K562 (cell line): ENCODE data around the gene PIK3C2B. TPM values are rescaled to one million over a fixed set of nuclear protein-coding genes. Genes with fewer than 3 reads are reported as not detected.
"Not testable (repeated sequence)": the region's sequence is repeated elsewhere in the genome, so short reads cannot be mapped to it uniquely, and the experiment has no call there.

ENCODE experiments used
- ATAC-seq: fragments of 200-7000 bp; cut with Tn5 transposase; 3 replicates; pipeline ENCODE4 v1.9.1; 2020; ENCODE audit warnings: moderate library complexity
- BruUV-seq: library from RNA; stranded (reverse); fragments of 400-500 nt; replicated peaks from 2 replicates; lab custom pipeline; 2021; lab: Mats Ljungman, UMichigan
- CTCF ChIA-PET: fragments of 300-600 bp; formaldehyde crosslinking; extraction: SDS; loops from one replicate; lab custom pipeline; 2021; ENCODE audit warnings: low intra/inter-chr PET ratio; lab: Yijun Ruan, JAX
- POLR2A ChIA-PET: fragments of 300-600, 350-650 bp; sonication (Branson Sonifier 250); formaldehyde crosslinking; extraction: SDS; loops from one replicate; lab custom pipeline; 2021; ENCODE audit warnings: antibody characterized with exemption, inconsistent platforms; lab: Yijun Ruan, JAX
- DNase-seq, 4 experiments: peaks; one replicate each; pipeline versions ENCODE4 v3.0.0 to v3.0.0-alpha.2; 2011 to 2018; ENCODE audit warnings: low spot score in 3 of 4, mixed read lengths in 3 of 4; ENCODE audit errors: extremely low read depth in 1 of 4
- FAIRE-seq: peaks from 2 replicates; lab custom pipeline; 2011; peaks lifted over from hg19 to GRCh38; lab: Jason Lieb, UNC
- H2AFZ ChIP-seq: 2 replicates; pipeline ENCODE4 v1.6.0; 2011; ENCODE audit warnings: low read depth, low read length, control low read depth, inconsistent platforms
- H3K27ac ChIP-seq: fragments of 200-600 bp; 3 replicates; pipeline ENCODE4 v1.8.0; 2011; ENCODE audit warnings: low read depth, mild to moderate bottlenecking, control low read depth, inconsistent platforms, low read length, moderate library complexity, mixed read lengths; ENCODE audit errors: extremely low read depth
- H3K27me3 ChIP-seq, 2 experiments: fragments of 300-600 bp in 1 of 2; 2 replicates in 1 of 2; 3 replicates in 1 of 2; pipeline versions ENCODE4 v1.6.0 to v1.8.0; 2011; ENCODE audit warnings: inconsistent platforms in 2 of 2, low read length in 2 of 2, mild to moderate bottlenecking in 1 of 2, mixed read lengths in 1 of 2, moderate library complexity in 1 of 2; ENCODE audit not compliant: control insufficient read depth in 2 of 2, insufficient read depth in 2 of 2
- H3K36me3 ChIP-seq: fragments of 300-600 bp; 3 replicates; pipeline ENCODE4 v1.8.0; 2011; ENCODE audit warnings: mild to moderate bottlenecking, low read length, inconsistent platforms; ENCODE audit not compliant: control insufficient read depth, insufficient read depth
- H3K4me1 ChIP-seq, 2 experiments: fragments of 200-600 bp in 1 of 2; replicated peaks in 1 of 2; 2 replicates in 1 of 2; 3 replicates in 1 of 2; pipeline versions ENCODE4 v1.5.1 to v1.8.0; 2011; ENCODE audit warnings: inconsistent platforms in 2 of 2, low read length in 2 of 2, mild to moderate bottlenecking in 1 of 2, mixed read lengths in 1 of 2, moderate library complexity in 1 of 2; ENCODE audit not compliant: control insufficient read depth in 2 of 2, insufficient read depth in 2 of 2
- H3K4me2 ChIP-seq: 2 replicates; pipeline ENCODE4 v1.6.1; 2011; ENCODE audit warnings: low read length, control low read depth, inconsistent platforms, mixed read lengths; ENCODE audit not compliant: insufficient read depth
- H3K4me3 ChIP-seq: fragments of 200-600 bp; sonication (generic), shearing (Covaris generic); 2 replicates; pipeline ENCODE4 v1.5.1; 2016; ENCODE audit warnings: control low read depth, inconsistent platforms
- H3K79me2 ChIP-seq: fragments of 200-600 bp; 3 replicates; pipeline ENCODE4 v1.8.0; 2011; ENCODE audit warnings: low read length, inconsistent platforms; ENCODE audit not compliant: control insufficient read depth, insufficient read depth
- H3K9ac ChIP-seq, 2 experiments: 2 replicates each; pipeline versions ENCODE4 v1.6.0 to v1.6.1; 2011; ENCODE audit warnings: low read depth in 2 of 2, low read length in 2 of 2, control low read depth in 1 of 2, inconsistent platforms in 1 of 2, mild to moderate bottlenecking in 1 of 2, mixed read lengths in 1 of 2; ENCODE audit not compliant: insufficient read depth in 1 of 2
- H3K9me1 ChIP-seq: one replicate; pipeline ENCODE4 v1.6.0; 2011; ENCODE audit warnings: inconsistent platforms, mild to moderate bottlenecking, low read length, moderate library complexity; ENCODE audit not compliant: control insufficient read depth, insufficient read depth
- H3K9me3 ChIP-seq: replicated peaks from 2 replicates; pipeline ENCODE4 v1.5.1; 2011; ENCODE audit warnings: low read depth, low read length, inconsistent platforms; ENCODE audit not compliant: control insufficient read depth, insufficient read depth
- H4K20me1 ChIP-seq: replicated peaks from 2 replicates; pipeline ENCODE4 v1.6.1; 2011; ENCODE audit warnings: low read length, inconsistent platforms, mixed read lengths; ENCODE audit not compliant: control insufficient read depth, insufficient read depth
- CEBPB ChIP-seq: fragments of 450-650 bp; IDR thresholded peaks from 2 replicates; pipeline ENCODE4 v1.6.1; 2016; ENCODE audit warnings: missing genetic modification characterization, missing compliant biosample characterization
- CEBPG ChIP-seq, 3 experiments: fragments of 200-800 bp in 1 of 3; sonication (Bioruptor generic) in 1 of 3; sonication (generic) in 1 of 3; formaldehyde crosslinking in 1 of 3; IDR thresholded peaks in 2 of 3; conservative IDR thresholded peaks in 1 of 3; 2 replicates each; pipeline versions ENCODE4 v1.6.1 to v1.8.0; 2016 to 2022; ENCODE audit warnings: missing compliant biosample characterization in 2 of 3, missing genetic modification characterization in 2 of 3, mild to moderate bottlenecking in 1 of 3, missing genetic modification reagents in 1 of 3
- WGBS: fragments of 100-300 bp; shearing (Covaris generic); methylation state at CpG from one replicate; pipeline ENCODE4 v1.1.6; 2016; ENCODE audit warnings: low coverage, mixed read lengths; ENCODE audit not compliant: insufficient coverage; ENCODE audit errors: missing lambda C conversion rate; 5-methylcytosine and 5-hydroxymethylcytosine counted together
- in situ Hi-C: fragments of 300-500 bp; cut with MboI; formaldehyde crosslinking; loops from 4 replicates; pipeline ENCODE4 v1.15.0; 2018; ENCODE audit warnings: inconsistent platforms, mixed read lengths
- intact Hi-C: fragments of 100-400 bp; cut with micrococcal nuclease; formaldehyde crosslinking; loops from 2 replicates; pipeline ENCODE4 v1.14.2; 2022
- polyA plus RNA-seq, 8 experiments: library from polyadenylated mRNA; depleted of rRNA in 4 of 8; stranded (reverse) in 5 of 8; unstranded in 3 of 8; fragments of >200 nt; fragmentation: Nextera tagmentation in 2 of 8; fragmentation: Illumina TruSeq in 1 of 8; extraction: Ambion mirVana in 2 of 8; extraction: Trizol in 1 of 8; gene quantifications; 2 replicates each; pipeline versions ENCODE4 v1.2.1 to v1.2.3, GENCODE V29; 2011 to 2014; ENCODE audit warnings: inconsistent platforms in 1 of 8, missing spikeins in 1 of 8
- total RNA-seq, 7 experiments: library from RNA; depleted of rRNA in 6 of 7; stranded (reverse); fragments of >200 nt in 6 of 7; fragmentation: Illumina TruSeq in 2 of 7; extraction: Trizol in 2 of 7; gene quantifications; 2 replicates each; pipeline versions ENCODE4 v1.2.1 to v1.2.3, GENCODE V29; 2011 to 2021; ENCODE audit warnings: low replicate concordance in 1 of 7

Gene PIK3C2B
- total and polyA plus RNA-seq, 9 of the 15 experiments (the other 6 are each of a cell fraction or from before 2014, with no cell fraction given), result 0.10 to 2.9 (median 0.72) TPM

GRCh38 chr1:204486513-204487255, 7.9 kb downstream of the PIK3C2B start:
- FAIRE-seq; H3K79me2 ChIP-seq; BruUV-seq; H3K4me1 ChIP-seq; H3K9ac ChIP-seq; intact Hi-C loops; H3K9me1 ChIP-seq; ATAC-seq; H3K9me3 ChIP-seq; DNase-seq; H3K4me2 ChIP-seq; in situ Hi-C loops; H3K4me3 ChIP-seq; H4K20me1 ChIP-seq; H3K36me3 ChIP-seq; H3K27ac ChIP-seq; H2AFZ ChIP-seq; TF ChIP-seq CEBPG (CRISPR knock-in tag; IDR thresholded peaks at IDR 0.05): not testable (repeated sequence)
- POLR2A ChIA-PET, result interaction anchor here (0.8 to 2.1 kb wide), 4 partner anchors 12 to 30 kb away, joined by 3 to 5 read pairs (median 4); partner anchors contain the start of gene MDM4
- TF ChIP-seq CEBPG (tag; conservative IDR thresholded peaks at IDR 0.05 in 1 of 2, IDR thresholded peaks at IDR 0.05 in 1 of 2) (0 out of 4 replicates have a peak, but pooled peaks of 1 of the 2 experiments have one; percentile 21), CEBPB (tag) (peak; percentile 39; the same call in 1 of the 2 replicates)
- H3K27me3 ChIP-seq, result peaks cover 12 to 36% of the 10 kb centered on the region in 2 experiments
- WGBS, result 29% methylated on average over 9 of the region's 9 CpGs
- CTCF ChIA-PET, result interaction anchor here (0.7 kb wide), 1 partner anchor 320 kb away, joined by 3 read pairs; no protein-coding TSS in a partner anchor

DNA sequence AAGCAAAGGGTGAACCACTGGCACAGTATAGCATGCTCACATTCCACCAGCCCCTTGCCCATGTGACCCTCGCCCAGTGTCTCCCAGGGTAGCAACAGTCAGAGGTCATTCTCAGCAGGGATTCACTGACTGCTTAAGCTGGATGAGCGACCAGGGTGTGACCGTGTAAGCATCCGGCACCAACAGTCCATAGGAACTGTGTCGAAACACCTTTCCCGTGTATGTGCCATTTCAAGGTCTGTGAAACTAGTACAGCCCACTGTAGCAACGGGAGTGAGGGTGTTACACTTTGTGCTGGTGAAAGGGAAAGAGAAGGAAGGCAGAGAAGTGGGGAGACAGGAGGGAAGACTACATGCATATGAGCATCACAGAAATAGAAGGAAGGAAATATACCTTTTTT, 10.8 kb downstream of the PIK3C2B start:
- CTCF ChIA-PET, result no interaction called here
- peaks cover 0 to 4% of the 10 kb centered on the region in 2 experiments; a peak in 2 of 5 replicates for H3K4me1 ChIP-seq

More for the DNA sequence above, 10.8 kb downstream of the PIK3C2B start:
- intact Hi-C loops (no loop called here), in situ Hi-C loops (no loop called here)
- H3K9me1 ChIP-seq, result no peaks in the 10 kb centered on the region
- no peaks in the 10 kb centered on the region for H3K9me3 ChIP-seq
- no peak overlapping the region for H2AFZ ChIP-seq
- WGBS, result 6% methylated on average over 7 of the region's 7 CpGs
- H3K9ac ChIP-seq, result no peak overlapping the region; a peak in 1 of 4 replicates
- no peak for DNase-seq
- H3K4me3 ChIP-seq, result no peak overlapping the region
- peaks cover 21 to 55% of the 10 kb centered on the region in 2 experiments for H3K27me3 ChIP-seq
- no peaks in the 10 kb centered on the region for H4K20me1 ChIP-seq
- BruUV-seq, result no TSS peak
- H3K79me2 ChIP-seq, result no peaks in the 10 kb centered on the region
- H3K36me3 ChIP-seq, result no peaks in the 10 kb centered on the region
- no peak for FAIRE-seq
- POLR2A ChIA-PET, result interaction anchor here (1.3 kb wide), 1 partner anchor 18 kb away, joined by 3 read pairs; no protein-coding TSS in a partner anchor
- no peak overlapping the region for H3K4me2 ChIP-seq
- no peak overlapping the region for H3K27ac ChIP-seq
- no peak for ATAC-seq
